Breast epithelium (tissue), 4 donors: ENCODE results near the gene MAP2K5. TPM values are rescaled to one million over a fixed set of nuclear protein-coding genes. Genes with fewer than 3 reads are reported as not detected.

Experiments
- DNase-seq, 2 donors: peaks; one replicate each; pipeline ENCODE4 v3.0.0-alpha.2; 2019; ENCODE audit warnings: low spot score in 2 of 2
- H3K27ac ChIP-seq, 2 donors: fragments of 200-600 bp; sonication (generic) in 1 of 2; one replicate each; pipeline ENCODE4 v1.5.1; 2016 to 2019; ENCODE audit warnings: mild to moderate bottlenecking in 1 of 2
- H3K27me3 ChIP-seq, 2 donors: fragments of 200-600 bp; sonication (generic) in 1 of 2; one replicate each; pipeline versions ENCODE4 v1.5.1 to v1.6.0; 2017 to 2019; ENCODE audit warnings: control low read depth in 1 of 2, mild to moderate bottlenecking in 1 of 2
- H3K36me3 ChIP-seq: fragments of 200-600 bp; one replicate; pipeline ENCODE4 v1.5.1; 2019
- H3K4me1 ChIP-seq, 2 donors: fragments of 200-600 bp; sonication (generic); one replicate each; pipeline ENCODE4 v1.5.1; 2016 to 2019; ENCODE audit warnings: control low read depth in 1 of 2
- H3K4me3 ChIP-seq, 3 donors: fragments of 200-600 bp; sonication (generic); 1 replicate in 2 of 3; 2 replicates in 1 of 3; pipeline ENCODE4 v1.5.1; 2016 to 2019; ENCODE audit warnings: mild to moderate bottlenecking in 3 of 3, moderate library complexity in 2 of 3
- H3K9me3 ChIP-seq, 2 donors: fragments of 200-600 bp; sonication (generic) in 1 of 2; one replicate each; pipeline ENCODE4 v1.5.1; 2016 to 2019; ENCODE audit warnings: control low read depth in 1 of 2
- POLR2A ChIP-seq: fragments of 450-650 bp; IDR thresholded peaks from one replicate; pipeline ENCODE4 v1.6.1; 2016; ENCODE audit warnings: antibody characterized with exemption, mild to moderate bottlenecking, moderate library complexity
- POLR2AphosphoS5 ChIP-seq, 3 donors: sonication (generic); formaldehyde crosslinking; IDR thresholded peaks; one replicate each; pipeline ENCODE4 v1.6.1; 2017; ENCODE audit warnings: antibody characterized with exemption in 3 of 3
- intact Hi-C: fragments of 100-400 bp; cut with DNase I; formaldehyde crosslinking; loops from one replicate; pipeline ENCODE4 v1.15.1; 2023; ENCODE audit warnings: low total_unique reads
- total RNA-seq, 3 donors: library from RNA; depleted of rRNA; stranded (reverse); fragments of >200 nt; gene quantifications; one replicate each; pipeline ENCODE4 v1.1.0, GENCODE V29; 2016
- TF ChIP-seq, protein P1 (sequence below), 3 donors: fragments of 450-650 bp; IDR thresholded peaks; one replicate each; pipeline ENCODE4 v1.5.1; 2016 to 2017; ENCODE audit warnings: antibody characterized with exemption in 3 of 3, mild to moderate bottlenecking in 3 of 3, moderate library complexity in 3 of 3

The MAP2K5 gene
- total RNA-seq, 3 donors from 2014 or later = 13.8 to 15.1 (median 14.0) TPM

DNA sequence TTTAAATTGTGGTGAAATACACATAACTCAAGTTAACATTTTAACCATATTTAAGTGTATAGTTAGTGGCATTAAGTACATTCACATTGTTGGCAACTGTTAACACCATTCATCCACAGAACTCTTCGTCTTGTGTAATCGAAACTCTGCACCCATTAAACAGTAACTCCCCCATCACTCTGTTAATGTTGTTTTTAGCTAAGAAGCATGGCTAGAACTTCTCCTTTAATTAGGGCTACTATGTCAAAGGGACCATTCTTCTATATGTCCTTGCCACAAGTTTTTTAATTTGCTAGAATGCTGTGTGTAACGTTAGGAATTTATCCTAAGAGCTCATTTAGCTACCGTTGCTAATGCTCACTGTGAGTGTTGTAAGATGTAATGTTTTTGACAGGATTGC, 60.6 kb downstream of the MAP2K5 start:
- H3K9me3 ChIP-seq = no peaks in the 10 kb centered on the region
- H3K4me1 ChIP-seq = no peaks in the 10 kb centered on the region
- intact Hi-C loops = no loop called here
- no peaks in the 10 kb centered on the region for H3K36me3 ChIP-seq
- no peaks in the 10 kb centered on the region for H3K27me3 ChIP-seq
- H3K4me3 ChIP-seq = no peak overlapping the region
- no peak for DNase-seq
- TF ChIP-seq POLR2A (no peak), POLR2AphosphoS5 (IDR thresholded peaks at IDR 0.05) (no peak)
- TF ChIP-seq, protein P1, sequence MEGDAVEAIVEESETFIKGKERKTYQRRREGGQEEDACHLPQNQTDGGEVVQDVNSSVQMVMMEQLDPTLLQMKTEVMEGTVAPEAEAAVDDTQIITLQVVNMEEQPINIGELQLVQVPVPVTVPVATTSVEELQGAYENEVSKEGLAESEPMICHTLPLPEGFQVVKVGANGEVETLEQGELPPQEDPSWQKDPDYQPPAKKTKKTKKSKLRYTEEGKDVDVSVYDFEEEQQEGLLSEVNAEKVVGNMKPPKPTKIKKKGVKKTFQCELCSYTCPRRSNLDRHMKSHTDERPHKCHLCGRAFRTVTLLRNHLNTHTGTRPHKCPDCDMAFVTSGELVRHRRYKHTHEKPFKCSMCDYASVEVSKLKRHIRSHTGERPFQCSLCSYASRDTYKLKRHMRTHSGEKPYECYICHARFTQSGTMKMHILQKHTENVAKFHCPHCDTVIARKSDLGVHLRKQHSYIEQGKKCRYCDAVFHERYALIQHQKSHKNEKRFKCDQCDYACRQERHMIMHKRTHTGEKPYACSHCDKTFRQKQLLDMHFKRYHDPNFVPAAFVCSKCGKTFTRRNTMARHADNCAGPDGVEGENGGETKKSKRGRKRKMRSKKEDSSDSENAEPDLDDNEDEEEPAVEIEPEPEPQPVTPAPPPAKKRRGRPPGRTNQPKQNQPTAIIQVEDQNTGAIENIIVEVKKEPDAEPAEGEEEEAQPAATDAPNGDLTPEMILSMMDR (IDR thresholded peaks at IDR 0.05) = no peak
- H3K27ac ChIP-seq = no peak overlapping the region

DNA sequence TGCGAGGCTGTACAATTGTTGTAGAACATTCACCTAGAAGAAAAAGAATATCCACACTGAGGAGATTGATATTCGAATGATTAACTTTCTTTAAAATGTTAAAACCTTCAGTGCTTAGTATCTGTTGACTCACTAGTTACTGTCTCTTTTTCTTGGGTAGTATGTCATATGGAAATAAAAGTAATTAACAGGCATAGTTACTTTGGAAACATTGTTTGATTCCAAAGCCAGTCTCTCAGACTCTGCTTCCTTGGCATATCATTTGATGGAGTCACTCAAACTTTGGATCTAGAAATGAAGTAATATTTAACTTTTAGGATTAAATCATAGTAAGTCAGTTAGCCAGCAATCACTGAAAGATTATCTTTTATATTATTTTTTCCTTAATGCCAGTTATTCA, 63.4 kb downstream of the MAP2K5 start:
- H3K36me3 ChIP-seq = no peaks in the 10 kb centered on the region
- H3K27me3 ChIP-seq = no peaks in the 10 kb centered on the region
- no peaks in the 10 kb centered on the region for H3K4me1 ChIP-seq
- DNase-seq = no peak
- TF ChIP-seq, protein P1 (IDR thresholded peaks at IDR 0.05) = no peak
- TF ChIP-seq POLR2AphosphoS5 (IDR thresholded peaks at IDR 0.05) (no peak), POLR2A (no peak)
- intact Hi-C loops = no loop called here
- no peak overlapping the region for H3K4me3 ChIP-seq
- H3K9me3 ChIP-seq = no peaks in the 10 kb centered on the region
- H3K27ac ChIP-seq = no peak overlapping the region

DNA sequence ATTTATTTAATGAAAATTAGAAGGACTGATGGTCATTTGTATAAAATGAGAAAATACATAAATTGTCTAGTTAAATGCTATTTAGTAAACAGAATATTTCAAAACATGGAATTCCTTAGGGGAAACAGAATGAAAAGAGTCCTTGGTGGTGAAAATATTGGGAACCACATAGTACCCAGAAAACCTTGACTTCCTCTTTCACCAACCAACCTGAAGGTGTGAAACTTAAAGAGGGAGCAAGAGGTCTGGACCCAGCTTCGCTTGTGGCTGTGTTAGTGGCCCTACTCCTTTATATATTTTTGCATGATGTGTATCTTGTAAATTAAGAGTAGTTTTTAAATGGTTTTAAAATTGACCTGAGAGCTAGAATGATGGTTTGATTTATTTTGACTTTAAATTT, 64.2 kb downstream of the MAP2K5 start:
- H3K36me3 ChIP-seq = no peaks in the 10 kb centered on the region
- no peaks in the 10 kb centered on the region for H3K9me3 ChIP-seq
- intact Hi-C loops = no loop called here
- H3K27ac ChIP-seq = no peak overlapping the region
- no peaks in the 10 kb centered on the region for H3K4me1 ChIP-seq
- TF ChIP-seq POLR2AphosphoS5 (IDR thresholded peaks at IDR 0.05) (no peak), POLR2A (no peak)
- TF ChIP-seq, protein P1 (IDR thresholded peaks at IDR 0.05) = no peak
- DNase-seq = no peak
- no peaks in the 10 kb centered on the region for H3K27me3 ChIP-seq
- no peak overlapping the region for H3K4me3 ChIP-seq

DNA sequence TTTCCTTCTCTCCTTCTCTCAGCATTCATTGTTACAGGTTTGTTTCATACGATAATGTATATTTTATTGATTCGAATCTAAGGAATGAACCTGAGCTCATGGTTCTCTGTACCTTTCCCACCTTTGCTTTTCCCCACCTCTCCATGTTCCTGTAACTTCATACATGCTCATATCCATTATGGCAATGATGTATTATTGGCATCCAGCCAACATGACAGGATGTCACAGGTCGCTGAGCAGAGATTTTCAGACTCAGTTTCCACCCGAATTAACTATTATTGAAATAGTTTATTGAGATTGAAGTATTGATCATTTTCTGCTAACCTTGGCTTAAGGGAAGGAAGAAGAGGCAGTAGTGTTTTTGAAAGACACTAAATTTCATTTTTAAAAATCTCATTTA, 64.8 kb downstream of the MAP2K5 start:
- Histone ChIP-seq H3K4me3 (no peak overlapping the region), H3K4me1 (no peaks in the 10 kb centered on the region), H3K36me3 (no peaks in the 10 kb centered on the region), H3K27ac (no peak overlapping the region), H3K27me3 (no peaks in the 10 kb centered on the region), H3K9me3 (no peaks in the 10 kb centered on the region)
- no peak for DNase-seq
- TF ChIP-seq POLR2AphosphoS5 (IDR thresholded peaks at IDR 0.05) (no peak), POLR2A (no peak)
- TF ChIP-seq, protein P1 (IDR thresholded peaks at IDR 0.05) = no peak
- intact Hi-C loops = no loop called here

DNA sequence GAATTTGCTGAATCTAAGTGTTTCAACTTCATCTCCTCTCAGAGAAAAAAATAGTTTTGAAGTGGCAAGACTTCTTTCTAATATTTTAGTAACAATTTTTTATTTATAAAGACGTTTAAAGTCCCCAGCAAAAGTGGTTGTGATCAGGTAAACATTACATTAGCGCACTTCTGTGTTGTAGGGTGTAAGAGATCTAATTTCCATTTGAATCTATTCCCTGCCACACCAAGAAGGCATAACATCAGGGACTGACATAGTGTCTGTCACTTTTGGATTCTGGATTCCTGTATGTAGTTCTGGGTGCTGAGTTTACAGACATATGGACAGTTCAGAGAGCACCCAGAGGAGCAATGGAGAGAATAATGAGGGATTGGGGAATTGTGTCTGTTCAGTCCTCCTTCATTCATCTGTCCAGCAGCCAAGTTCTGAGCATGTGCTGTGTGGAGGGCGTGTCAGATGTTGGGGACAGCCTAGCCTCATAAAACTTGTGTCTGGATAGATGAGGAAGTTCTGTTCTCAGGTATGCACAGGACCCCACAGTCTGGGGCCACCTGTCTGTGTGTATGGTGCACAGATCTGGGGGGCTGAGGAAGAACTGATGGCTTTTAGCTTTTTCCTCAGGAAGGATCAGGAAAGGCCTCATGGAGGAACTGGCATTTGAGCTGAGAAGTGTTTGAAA, 65.6 kb downstream of the MAP2K5 start:
- Histone ChIP-seq H3K27me3 (no peaks in the 10 kb centered on the region), H3K9me3 (no peaks in the 10 kb centered on the region), H3K36me3 (no peaks in the 10 kb centered on the region), H3K27ac (no peak overlapping the region), H3K4me3 (no peak overlapping the region), H3K4me1 (no peaks in the 10 kb centered on the region)
- intact Hi-C loops = no loop called here
- no peak for DNase-seq
- TF ChIP-seq POLR2AphosphoS5 (IDR thresholded peaks at IDR 0.05) = no peak
- no peak for TF ChIP-seq POLR2A
- TF ChIP-seq, protein P1 (IDR thresholded peaks at IDR 0.05) = no peak
